Smooth muscle cell (in vitro differentiated cells): ENCODE measurements around the gene PITPNC1. TPM values are rescaled to one million over a fixed set of nuclear protein-coding genes. Genes with fewer than 3 reads are reported as not detected.
"Not testable (repeated sequence)": the region's sequence is repeated elsewhere in the genome, so short reads cannot be mapped to it uniquely, and the experiment has no call there.

ENCODE experiments used
- DNase-seq: peaks from one replicate; lab custom pipeline; 2025; ENCODE audit not compliant: unreplicated experiment; lab: John Stamatoyannopoulos, UW
- H2AFZ ChIP-seq: fragments of 200-600 bp; sonication (generic); 2 replicates; pipeline ENCODE4 v1.6.0; 2016; ENCODE audit warnings: antibody characterized with exemption, low read depth, mild to moderate bottlenecking
- H3F3A ChIP-seq: fragments of 200-600 bp; sonication (generic); 2 replicates; pipeline ENCODE4 v1.6.0; 2017; ENCODE audit warnings: antibody characterized with exemption, low read depth
- H3K27ac ChIP-seq: fragments of 200-600 bp; sonication (generic); 2 replicates; pipeline ENCODE4 v1.5.1; 2016; ENCODE audit warnings: low read depth, mild to moderate bottlenecking
- H3K27me3 ChIP-seq: fragments of 200-600 bp; sonication (generic); 2 replicates; pipeline ENCODE4 v1.6.1; 2016; ENCODE audit warnings: low read depth, mild to moderate bottlenecking
- H3K36me3 ChIP-seq: fragments of 200-600 bp; sonication (generic); 2 replicates; pipeline ENCODE4 v1.5.1; 2016; ENCODE audit warnings: low read depth
- H3K4me1 ChIP-seq: fragments of 200-600 bp; sonication (generic); 2 replicates; pipeline ENCODE4 v1.5.1; 2016; ENCODE audit warnings: low read depth
- H3K4me2 ChIP-seq: fragments of 200-600 bp; sonication (generic); 2 replicates; pipeline ENCODE4 v1.6.0; 2016; ENCODE audit warnings: mild to moderate bottlenecking
- H3K4me3 ChIP-seq: fragments of 200-600 bp; sonication (generic); 2 replicates; pipeline ENCODE4 v1.5.1; 2016; ENCODE audit warnings: mild to moderate bottlenecking
- H3K79me2 ChIP-seq: fragments of 200-600 bp; sonication (generic); 2 replicates; pipeline ENCODE4 v1.6.0; 2016; ENCODE audit warnings: low read depth, mild to moderate bottlenecking
- H3K9ac ChIP-seq: fragments of 200-600 bp; sonication (generic); 2 replicates; pipeline ENCODE4 v1.6.0; 2016; ENCODE audit warnings: low read depth
- H3K9me3 ChIP-seq: fragments of 200-600 bp; sonication (generic); replicated peaks from 2 replicates; pipeline ENCODE4 v1.5.1; 2016; ENCODE audit warnings: low read depth
- H4K20me1 ChIP-seq: fragments of 200-600 bp; sonication (generic); 2 replicates; pipeline ENCODE4 v1.6.0; 2016; ENCODE audit warnings: low read depth
- CTCF ChIP-seq: fragments of 200-600 bp; sonication (generic); IDR thresholded peaks from 2 replicates; pipeline ENCODE4 v1.5.1; 2017; ENCODE audit warnings: borderline replicate concordance, mild to moderate bottlenecking, antibody characterized with exemption; ENCODE audit not compliant: insufficient read depth, poor library complexity, severe bottlenecking
- WGBS: methylation state at CpG from one replicate; pipeline ENCODE4 v1.1.7; 2016; ENCODE audit warnings: low lambda C conversion rate; 5-methylcytosine and 5-hydroxymethylcytosine counted together
- polyA plus RNA-seq: library from polyadenylated mRNA; unstranded; fragments of >200 nt; fragmentation: Nextera tagmentation; extraction: Ambion mirVana; gene quantifications from 2 replicates; pipeline ENCODE4 v1.2.1, GENCODE V29; 2016
- total RNA-seq: library from RNA; depleted of rRNA; stranded (reverse); fragments of >200 nt; gene quantifications from 2 replicates; pipeline ENCODE4 v1.2.3, GENCODE V29; 2014

Gene PITPNC1
- total and polyA plus RNA-seq, 2 experiments from 2014 or later, result 9.6 to 12.5 TPM

- Histone ChIP-seq H3K27me3 (no peaks in the 10 kb centered on the region), H3K79me2 (no peaks in the 10 kb centered on the region), H3K36me3 (no peaks in the 10 kb centered on the region), H2AFZ (no peak overlapping the region), H3K4me3 (no peak overlapping the region), H3K9ac (no peak overlapping the region), H3F3A (no peaks in the 10 kb centered on the region), H3K27ac (no peak overlapping the region), H4K20me1 (no peaks in the 10 kb centered on the region), H3K4me1 (no peaks in the 10 kb centered on the region), H3K4me2 (no peak overlapping the region), H3K9me3 (no peaks in the 10 kb centered on the region)
- WGBS, result 100% methylated on average over 1 of the region's 1 CpG
- no peak for DNase-seq
- no peak for TF ChIP-seq CTCF
Observed at GRCh38 chr17:67700725-67701119, 323.6 kb downstream of the PITPNC1 start.

GRCh38 chr17:67702861-67703260, 325.8 kb downstream of the PITPNC1 start:
- H2AFZ ChIP-seq, H3K27me3 ChIP-seq, DNase-seq, H3K9me3 ChIP-seq, H3K27ac ChIP-seq, H3K4me1 ChIP-seq, H3K9ac ChIP-seq, H3K4me2 ChIP-seq, H3F3A ChIP-seq, H3K36me3 ChIP-seq, H3K4me3 ChIP-seq, H3K79me2 ChIP-seq, H4K20me1 ChIP-seq: not testable (repeated sequence)
- WGBS, result 99% methylated on average over 8 of the region's 8 CpGs

GRCh38 chr17:67707442-67707841, 330.4 kb downstream of the PITPNC1 start:
- 88% methylated on average over 2 of the region's 2 CpGs for WGBS
- Histone ChIP-seq H3K27ac (no peak overlapping the region), H4K20me1 (no peaks in the 10 kb centered on the region), H3K79me2 (no peaks in the 10 kb centered on the region), H3K9ac (no peak overlapping the region), H3K4me3 (no peak overlapping the region), H3K9me3 (no peaks in the 10 kb centered on the region), H3F3A (no peaks in the 10 kb centered on the region), H3K36me3 (no peaks in the 10 kb centered on the region), H3K27me3 (no peaks in the 10 kb centered on the region), H3K4me1 (no peaks in the 10 kb centered on the region), H2AFZ (no peak overlapping the region), H3K4me2 (no peak overlapping the region)
- no peak for TF ChIP-seq CTCF
- no peak for DNase-seq

GRCh38 chr17:67708378-67708777, 331.3 kb downstream of the PITPNC1 start:
- Histone ChIP-seq H3K4me1 (no peaks in the 10 kb centered on the region), H3K27ac (no peak overlapping the region), H3K36me3 (no peaks in the 10 kb centered on the region), H3F3A (no peaks in the 10 kb centered on the region), H2AFZ (no peak overlapping the region), H3K9ac (no peak overlapping the region), H3K4me3 (no peak overlapping the region), H3K9me3 (no peaks in the 10 kb centered on the region), H3K27me3 (no peaks in the 10 kb centered on the region), H3K79me2 (no peaks in the 10 kb centered on the region), H3K4me2 (no peak overlapping the region), H4K20me1 (no peaks in the 10 kb centered on the region)
- no peak for TF ChIP-seq CTCF
- DNase-seq, result no peak
- WGBS, result 81% methylated on average over 3 of the region's 3 CpGs
